Measurements from ENCODE around the gene SOD2.

DNA sequence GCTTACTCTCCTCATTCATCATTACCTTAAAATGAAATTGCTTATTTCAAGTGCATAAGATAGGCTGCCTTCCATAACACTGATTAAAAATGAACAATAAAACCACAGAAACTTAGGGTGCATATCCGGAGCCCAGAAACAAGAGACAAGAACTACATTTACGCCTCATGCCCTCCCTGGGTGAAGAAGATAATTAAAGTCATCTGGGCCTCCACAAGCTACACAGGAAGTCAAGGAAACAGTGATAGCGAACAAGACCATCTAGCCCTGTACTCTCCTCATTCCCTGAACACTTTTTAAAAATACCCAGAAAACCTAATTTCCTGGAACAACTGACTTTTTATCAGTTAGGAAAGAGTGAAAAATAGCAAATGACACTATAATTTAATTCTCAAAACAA, 6.3 kb downstream of the SOD2 start:
- TF ChIP-seq, protein P1, sequence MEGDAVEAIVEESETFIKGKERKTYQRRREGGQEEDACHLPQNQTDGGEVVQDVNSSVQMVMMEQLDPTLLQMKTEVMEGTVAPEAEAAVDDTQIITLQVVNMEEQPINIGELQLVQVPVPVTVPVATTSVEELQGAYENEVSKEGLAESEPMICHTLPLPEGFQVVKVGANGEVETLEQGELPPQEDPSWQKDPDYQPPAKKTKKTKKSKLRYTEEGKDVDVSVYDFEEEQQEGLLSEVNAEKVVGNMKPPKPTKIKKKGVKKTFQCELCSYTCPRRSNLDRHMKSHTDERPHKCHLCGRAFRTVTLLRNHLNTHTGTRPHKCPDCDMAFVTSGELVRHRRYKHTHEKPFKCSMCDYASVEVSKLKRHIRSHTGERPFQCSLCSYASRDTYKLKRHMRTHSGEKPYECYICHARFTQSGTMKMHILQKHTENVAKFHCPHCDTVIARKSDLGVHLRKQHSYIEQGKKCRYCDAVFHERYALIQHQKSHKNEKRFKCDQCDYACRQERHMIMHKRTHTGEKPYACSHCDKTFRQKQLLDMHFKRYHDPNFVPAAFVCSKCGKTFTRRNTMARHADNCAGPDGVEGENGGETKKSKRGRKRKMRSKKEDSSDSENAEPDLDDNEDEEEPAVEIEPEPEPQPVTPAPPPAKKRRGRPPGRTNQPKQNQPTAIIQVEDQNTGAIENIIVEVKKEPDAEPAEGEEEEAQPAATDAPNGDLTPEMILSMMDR (IDR thresholded peaks at IDR 0.05; ENCODE audit: insufficient read depth, low read length, poor library complexity, severe bottlenecking) = no peak
- no peak for TF ChIP-seq EZH2phosphoT487 (conservative IDR thresholded peaks at IDR 0.05; ENCODE audit: low read length)
